Measurements from ENCODE around the gene ZNF827.

The ZNF827 gene

GRCh38 chr4:145786261-145786660, 152.4 kb downstream of the ZNF827 start:
- DNase-seq = no peak

GRCh38 chr4:145785391-145786008, 153.1 kb downstream of the ZNF827 start:
- no peak for DNase-seq

GRCh38 chr4:145784036-145784435, 154.6 kb downstream of the ZNF827 start:
- peak in 1 of 5 experiments; percentile 44 for DNase-seq

- DNase-seq = no peak
These were observed 155.9 kb downstream of the ZNF827 start for GRCh38 chr4:145782756-145783155.

GRCh38 chr4:145781351-145781750, 157.3 kb downstream of the ZNF827 start:
- no peak for DNase-seq

GRCh38 chr4:145779319-145779801, 159.3 kb downstream of the ZNF827 start:
- DNase-seq = no peak

GRCh38 chr4:145776208-145776607, 162.4 kb downstream of the ZNF827 start:
- no peak for DNase-seq

- DNase-seq = no peak
These were observed 163.2 kb downstream of the ZNF827 start for GRCh38 chr4:145775406-145775805.

GRCh38 chr4:145774473-145774872, 164.2 kb downstream of the ZNF827 start:
- DNase-seq = no peak

- DNase-seq = no peak
These were observed 164.9 kb downstream of the ZNF827 start for GRCh38 chr4:145773581-145774234.

GRCh38 chr4:145772347-145772746, 166.3 kb downstream of the ZNF827 start:
- DNase-seq = no peak

- no peak for DNase-seq
These were observed 168.5 kb downstream of the ZNF827 start for GRCh38 chr4:145770124-145770523.

GRCh38 chr4:145769450-145770037, 169.1 kb downstream of the ZNF827 start:
- no peak for DNase-seq

- DNase-seq = peak in 1 of 5 experiments; percentile 26
These were observed 172.3 kb downstream of the ZNF827 start for GRCh38 chr4:145766273-145766672.

- no peak for DNase-seq
These were observed 175.2 kb downstream of the ZNF827 start for GRCh38 chr4:145763399-145763798.

GRCh38 chr4:145762719-145763118, 175.9 kb downstream of the ZNF827 start:
- no peak for DNase-seq

- no peak for DNase-seq
These were observed 177.4 kb downstream of the ZNF827 start for GRCh38 chr4:145760961-145761929.

GRCh38 chr4:145760176-145760575, 178.4 kb downstream of the ZNF827 start:
- DNase-seq = no peak

- DNase-seq = no peak
These were observed 181.4 kb downstream of the ZNF827 start for GRCh38 chr4:145757188-145757587.

- peak in 1 of 5 experiments; percentile 47 for DNase-seq
These were observed 182.4 kb downstream of the ZNF827 start for GRCh38 chr4:145756244-145756643.

GRCh38 chr4:145755802-145756201, 182.8 kb downstream of the ZNF827 start:
- no peak for DNase-seq

- DNase-seq = no peak
These were observed 195.0 kb downstream of the ZNF827 start for GRCh38 chr4:145743641-145744040.

- no peak for DNase-seq
These were observed 197.8 kb downstream of the ZNF827 start for GRCh38 chr4:145740806-145741205.

Data from T-helper 2 cell (primary cell).